Suprapubic skin (tissue), 4 donors: ENCODE data around the gene GLCE.

Experiments used
- EP300 ChIP-seq: sonication (generic); formaldehyde crosslinking; IDR thresholded peaks from one replicate; pipeline ENCODE4 v1.6.1; 2017; ENCODE audit warnings: antibody characterized with exemption
- POLR2A ChIP-seq, 2 donors: fragments of 450-650 bp; IDR thresholded peaks; one replicate each; pipeline ENCODE4 v1.6.1; 2017; ENCODE audit warnings: antibody characterized with exemption in 2 of 2, mild to moderate bottlenecking in 2 of 2, moderate library complexity in 2 of 2
- POLR2AphosphoS5 ChIP-seq, 3 donors: sonication (generic); formaldehyde crosslinking; IDR thresholded peaks; one replicate each; pipeline ENCODE4 v1.6.1; 2017; ENCODE audit warnings: antibody characterized with exemption in 3 of 3
- TF ChIP-seq, protein P1 (sequence below), 2 donors: fragments of 200-600 bp in 1 of 2; fragments of 450-650 bp in 1 of 2; sonication (generic) in 1 of 2; IDR thresholded peaks; one replicate each; pipeline ENCODE4 v1.5.1; 2016 to 2019; ENCODE audit warnings: antibody characterized with exemption in 2 of 2, mild to moderate bottlenecking in 1 of 2, moderate library complexity in 1 of 2

GRCh38 chr15:69222002-69222474, 61.6 kb downstream of the GLCE start:
- TF ChIP-seq, protein P1, sequence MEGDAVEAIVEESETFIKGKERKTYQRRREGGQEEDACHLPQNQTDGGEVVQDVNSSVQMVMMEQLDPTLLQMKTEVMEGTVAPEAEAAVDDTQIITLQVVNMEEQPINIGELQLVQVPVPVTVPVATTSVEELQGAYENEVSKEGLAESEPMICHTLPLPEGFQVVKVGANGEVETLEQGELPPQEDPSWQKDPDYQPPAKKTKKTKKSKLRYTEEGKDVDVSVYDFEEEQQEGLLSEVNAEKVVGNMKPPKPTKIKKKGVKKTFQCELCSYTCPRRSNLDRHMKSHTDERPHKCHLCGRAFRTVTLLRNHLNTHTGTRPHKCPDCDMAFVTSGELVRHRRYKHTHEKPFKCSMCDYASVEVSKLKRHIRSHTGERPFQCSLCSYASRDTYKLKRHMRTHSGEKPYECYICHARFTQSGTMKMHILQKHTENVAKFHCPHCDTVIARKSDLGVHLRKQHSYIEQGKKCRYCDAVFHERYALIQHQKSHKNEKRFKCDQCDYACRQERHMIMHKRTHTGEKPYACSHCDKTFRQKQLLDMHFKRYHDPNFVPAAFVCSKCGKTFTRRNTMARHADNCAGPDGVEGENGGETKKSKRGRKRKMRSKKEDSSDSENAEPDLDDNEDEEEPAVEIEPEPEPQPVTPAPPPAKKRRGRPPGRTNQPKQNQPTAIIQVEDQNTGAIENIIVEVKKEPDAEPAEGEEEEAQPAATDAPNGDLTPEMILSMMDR (IDR thresholded peaks at IDR 0.05), result no peak
- TF ChIP-seq POLR2AphosphoS5 (IDR thresholded peaks at IDR 0.05), result no peak
- TF ChIP-seq POLR2A (IDR thresholded peaks at IDR 0.05), result no peak
- TF ChIP-seq EP300, result no peak
